GM18508 (cell line): ENCODE measurements around the gene RDH14.

Experiments
- ATAC-seq: cut with Tn5 transposase; IDR thresholded peaks from one replicate; pipeline ENCODE4 v1.9.1; 2021; ENCODE audit warnings: moderate number of reproducible peaks; ENCODE audit not compliant: insufficient read depth, unreplicated experiment

The RDH14 gene

DNA sequence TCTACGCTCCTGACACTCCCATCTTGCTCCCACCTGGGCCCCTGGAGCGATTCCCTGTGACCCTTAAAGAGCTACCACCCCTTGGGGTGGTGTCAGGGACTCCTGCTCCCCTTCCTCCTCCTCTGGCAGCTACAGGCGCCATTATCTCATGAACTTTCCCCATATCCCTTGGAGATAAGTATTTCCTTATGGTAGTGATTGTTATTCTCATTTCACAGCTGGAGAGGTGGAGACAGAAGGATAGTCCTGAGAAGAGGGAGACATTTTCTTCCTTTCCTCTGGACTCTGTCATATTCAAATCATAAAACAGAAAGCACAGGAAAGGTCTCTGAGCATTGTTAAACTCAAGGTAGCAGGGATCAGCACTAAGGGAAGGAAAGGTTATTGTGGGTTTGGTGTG lies 34.6 kb downstream of the RDH14 start:
- no peak for ATAC-seq

- ATAC-seq: no peak
Measured at GRCh38 chr2:18525236-18525635, 35.2 kb downstream of the RDH14 start.

DNA sequence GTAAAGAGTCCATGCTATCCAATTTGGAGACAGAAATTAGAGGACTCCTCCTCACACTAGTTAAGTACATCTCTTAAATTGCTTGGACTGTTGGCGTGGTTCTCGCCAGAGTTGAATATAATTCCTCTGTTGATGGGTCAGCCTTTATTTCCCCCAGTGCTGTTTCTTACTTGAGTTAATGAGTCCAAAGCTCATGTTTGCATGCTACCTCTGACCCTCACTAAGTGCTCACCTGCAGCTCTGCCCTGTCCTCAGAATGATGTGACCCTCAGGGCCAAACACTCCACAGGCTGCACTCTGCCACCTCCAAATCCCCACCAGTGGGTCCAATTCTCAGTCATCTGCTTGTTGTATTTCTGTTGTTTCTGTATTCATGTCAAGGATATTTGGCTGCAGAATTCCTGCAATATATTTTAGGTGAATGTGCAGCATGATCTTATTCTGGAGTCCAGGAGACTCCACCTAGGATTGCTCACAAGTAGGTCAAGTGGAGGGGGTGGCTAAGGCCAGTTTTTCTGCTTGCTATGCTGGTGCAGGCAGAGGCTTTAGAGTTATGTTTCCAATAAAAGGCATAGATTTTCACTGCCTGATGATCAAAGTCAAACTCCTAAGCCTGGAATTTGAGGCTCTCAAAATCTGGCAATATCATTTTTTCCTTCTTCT lies 37.8 kb downstream of the RDH14 start:
- no peak for ATAC-seq

GRCh38 chr2:18520451-18521425 lies 39.7 kb downstream of the RDH14 start:
- ATAC-seq: peak; percentile 70

DNA sequence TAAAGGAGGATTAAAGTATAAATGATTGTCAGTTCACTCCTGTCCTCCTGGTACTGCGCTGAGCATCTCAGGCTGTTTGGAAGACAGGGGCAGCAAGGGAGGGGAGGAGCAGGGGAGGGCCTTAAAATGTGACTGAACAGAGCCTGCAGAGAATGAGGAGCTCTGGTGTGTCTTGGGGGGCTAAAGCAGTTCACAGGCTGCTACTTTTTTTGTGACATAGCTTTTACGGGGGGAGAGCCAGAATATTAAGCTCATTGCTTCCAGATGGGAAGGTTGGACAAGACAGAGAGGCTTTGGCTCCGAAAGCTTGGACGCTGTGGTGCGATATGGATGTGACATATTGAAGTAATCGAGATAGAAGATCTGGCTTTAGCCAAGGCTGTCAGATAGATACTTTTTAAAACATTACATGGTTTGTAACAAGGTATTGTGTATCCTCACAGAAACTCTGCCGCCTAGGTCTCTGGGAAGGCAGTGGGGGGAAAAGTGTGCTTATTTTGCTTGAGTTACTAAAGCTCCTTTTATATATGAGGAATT lies 40.5 kb downstream of the RDH14 start:
- no peak for ATAC-seq

- ATAC-seq: no peak
Measured at GRCh38 chr2:18518116-18519111, 42.0 kb downstream of the RDH14 start.

DNA sequence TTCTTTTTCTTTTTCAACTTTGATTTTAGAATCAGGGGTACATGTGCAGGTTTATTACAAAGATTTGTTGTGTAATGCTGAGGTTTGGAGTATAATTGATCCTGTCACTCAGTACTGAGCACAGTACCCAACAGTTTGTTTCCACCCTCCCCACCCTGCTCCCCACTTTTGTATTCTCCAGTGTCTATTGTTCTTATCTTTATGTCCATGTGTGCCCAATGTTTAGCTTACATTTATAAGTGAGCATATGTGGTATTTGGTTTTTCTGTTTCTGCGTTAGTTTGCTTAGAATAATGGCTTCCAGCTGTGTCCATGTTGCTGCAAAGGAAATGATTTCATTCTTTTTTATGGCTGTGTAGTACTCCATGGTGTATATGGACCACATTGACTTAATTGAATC lies 43.1 kb downstream of the RDH14 start:
- ATAC-seq: no peak

- ATAC-seq: no peak
Measured at GRCh38 chr2:18516112-18516511, 44.3 kb downstream of the RDH14 start.

GRCh38 chr2:18514526-18515461 lies 45.7 kb downstream of the RDH14 start:
- ATAC-seq: no peak

GRCh38 chr2:18510775-18511174 lies 49.7 kb downstream of the RDH14 start:
- no peak for ATAC-seq

- no peak for ATAC-seq
Measured at GRCh38 chr2:18506883-18507509, 53.5 kb downstream of the RDH14 start.

DNA sequence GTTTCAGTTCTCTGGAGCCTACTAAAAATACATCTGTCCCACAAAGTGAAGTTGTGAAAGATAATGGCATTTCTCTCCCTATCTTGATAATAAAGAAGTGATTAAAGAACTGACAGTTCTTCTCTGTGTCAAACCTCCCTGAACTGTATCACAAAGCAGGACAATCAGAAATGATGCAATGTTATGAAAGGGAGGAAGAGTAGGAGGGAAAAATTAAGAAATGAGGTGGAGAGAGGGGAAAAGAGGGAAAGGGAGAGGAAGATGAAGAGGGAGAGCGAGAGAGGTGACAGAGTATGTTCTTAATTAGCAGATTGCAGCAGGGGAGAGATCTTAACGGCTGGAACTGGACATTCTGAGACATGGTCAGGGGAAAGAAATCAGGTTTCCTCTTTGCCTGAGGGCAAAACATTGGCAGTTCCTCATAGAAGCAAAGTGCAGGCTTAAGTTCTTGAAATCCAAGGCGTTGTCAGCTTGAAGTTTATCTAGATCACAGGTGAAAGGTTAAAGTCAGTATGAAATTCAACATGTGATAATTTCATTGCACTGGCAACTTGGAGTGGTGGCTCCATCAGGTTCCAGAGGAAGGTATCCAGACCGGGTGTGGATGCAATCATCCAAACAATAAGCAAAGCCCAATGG lies 54.6 kb downstream of the RDH14 start:
- ATAC-seq: no peak
